Astrocyte (in vitro differentiated cells and primary cell): ENCODE measurements around the gene ATL3. TPM values are rescaled to one million over a fixed set of nuclear protein-coding genes. Genes with fewer than 3 reads are reported as not detected.
"Not testable (repeated sequence)": the region's sequence is repeated elsewhere in the genome, so short reads cannot be mapped to it uniquely, and the experiment has no call there.

Experiments
- DNase-seq: peaks from one replicate; pipeline ENCODE4 v3.0.0-alpha.2; 2010; ENCODE audit warnings: low read depth
- FAIRE-seq: peaks from 2 replicates; lab custom pipeline; 2011; peaks lifted over from hg19 to GRCh38; lab: Jason Lieb, UNC
- H2AFZ ChIP-seq: 2 replicates; pipeline ENCODE4 v1.6.0; 2012; ENCODE audit warnings: low read depth, low read length, inconsistent platforms
- H3K27ac ChIP-seq: 2 replicates; pipeline ENCODE4 v1.5.1; 2011; ENCODE audit warnings: low read depth, low read length, inconsistent platforms
- H3K27me3 ChIP-seq: 2 replicates; pipeline ENCODE4 v1.6.0; 2011; ENCODE audit warnings: low read length, inconsistent platforms; ENCODE audit not compliant: insufficient read depth
- H3K36me3 ChIP-seq: 2 replicates; pipeline ENCODE4 v1.5.1; 2011; ENCODE audit warnings: low read length, inconsistent platforms; ENCODE audit not compliant: insufficient read depth
- H3K4me1 ChIP-seq: 2 replicates; pipeline ENCODE4 v1.5.1; 2011; ENCODE audit warnings: low read length, inconsistent platforms; ENCODE audit not compliant: insufficient read depth
- H3K4me2 ChIP-seq: 2 replicates; pipeline ENCODE4 v1.6.0; 2012; ENCODE audit warnings: low read length, inconsistent platforms
- H3K4me3 ChIP-seq: 2 replicates; pipeline ENCODE4 v1.5.1; 2011; ENCODE audit warnings: low read depth, mild to moderate bottlenecking, low read length, inconsistent platforms; ENCODE audit not compliant: insufficient read depth
- H3K79me2 ChIP-seq: 2 replicates; pipeline ENCODE4 v1.6.0; 2012; ENCODE audit warnings: mild to moderate bottlenecking, low read length, inconsistent platforms; ENCODE audit not compliant: insufficient read depth
- H3K9ac ChIP-seq: 2 replicates; pipeline ENCODE4 v1.6.0; 2012; ENCODE audit warnings: mild to moderate bottlenecking, low read length, inconsistent platforms
- H3K9me3 ChIP-seq: 2 replicates; pipeline ENCODE4 v1.5.1; 2012; ENCODE audit warnings: low read depth, mild to moderate bottlenecking, low read length, inconsistent platforms; ENCODE audit not compliant: insufficient read depth
- H4K20me1 ChIP-seq: 2 replicates; pipeline ENCODE4 v1.6.0; 2012; ENCODE audit warnings: low read length, inconsistent platforms; ENCODE audit not compliant: insufficient read depth
- H3K27ac Mint-ChIP-seq: one replicate; pipeline ENCODE4 v1.8.0; 2021; ENCODE audit warnings: mild to moderate bottlenecking, mixed read lengths; ENCODE audit not compliant: unreplicated experiment
- H3K27me3 Mint-ChIP-seq: one replicate; pipeline ENCODE4 v1.8.0; 2021; ENCODE audit warnings: low read depth, mixed read lengths; ENCODE audit not compliant: unreplicated experiment
- H3K36me3 Mint-ChIP-seq: one replicate; pipeline ENCODE4 v1.8.0; 2021; ENCODE audit warnings: low read depth, mixed read lengths; ENCODE audit not compliant: unreplicated experiment
- H3K4me1 Mint-ChIP-seq: one replicate; pipeline ENCODE4 v1.8.0; 2021; ENCODE audit warnings: low read depth, mixed read lengths; ENCODE audit not compliant: unreplicated experiment
- H3K4me3 Mint-ChIP-seq: one replicate; pipeline ENCODE4 v1.8.0; 2021; ENCODE audit warnings: mild to moderate bottlenecking, moderate library complexity, mixed read lengths; ENCODE audit not compliant: unreplicated experiment
- H3K9me3 Mint-ChIP-seq: one replicate; pipeline ENCODE4 v1.8.0; 2021; ENCODE audit warnings: mild to moderate bottlenecking, mixed read lengths; ENCODE audit not compliant: unreplicated experiment
- EZH2 ChIP-seq: IDR thresholded peaks from 2 replicates; pipeline ENCODE4 v1.6.1; 2012; ENCODE audit warnings: mild to moderate bottlenecking, low read length, inconsistent platforms; ENCODE audit not compliant: insufficient read depth
- total RNA-seq: library from RNA; stranded (reverse); gene quantifications from 2 replicates; pipeline ENCODE4 v1.2.1, GENCODE V29; 2021
- TF ChIP-seq, protein P1 (sequence below): IDR thresholded peaks from 2 replicates; pipeline ENCODE4 v1.5.1; 2011; ENCODE audit warnings: low read depth, mild to moderate bottlenecking, inconsistent platforms, low read length, moderate library complexity; ENCODE audit not compliant: insufficient read depth

The ATL3 gene
- total RNA-seq, 1 donor from 2014 or later = 45.2 TPM

DNA sequence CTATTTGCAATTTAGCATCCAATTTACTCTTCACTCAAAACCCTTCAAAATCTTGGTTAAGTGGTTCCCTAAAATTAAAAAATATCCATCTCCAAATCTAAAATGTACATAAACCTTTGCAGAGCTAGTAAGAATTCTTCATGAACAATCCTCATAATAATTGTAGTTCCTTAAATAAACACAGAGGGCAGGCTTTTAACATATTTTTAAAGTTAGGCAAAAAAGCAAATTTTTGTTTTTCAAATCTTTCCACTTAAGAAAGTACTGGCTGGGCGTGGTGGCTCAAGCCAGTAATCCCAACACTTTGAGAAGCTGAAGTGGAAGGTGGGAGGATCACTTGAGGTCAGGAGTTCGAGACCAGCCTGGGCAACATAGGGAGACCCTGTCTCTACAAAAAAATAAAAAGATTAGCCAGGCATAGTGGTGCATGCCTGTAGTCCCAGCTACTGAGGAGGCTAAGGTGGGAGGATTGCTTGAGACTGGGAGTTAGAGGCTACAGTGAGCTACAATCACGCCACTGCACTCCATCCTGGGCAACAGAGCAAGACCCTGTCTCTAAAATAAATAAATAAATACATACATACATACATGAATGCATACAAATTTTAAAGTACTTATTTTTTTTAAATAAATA is 31.9 kb downstream of the ATL3 start:
- no peak overlapping the region for H3K27ac Mint-ChIP-seq
- TF ChIP-seq EZH2 = no peak
- TF ChIP-seq, protein P1, sequence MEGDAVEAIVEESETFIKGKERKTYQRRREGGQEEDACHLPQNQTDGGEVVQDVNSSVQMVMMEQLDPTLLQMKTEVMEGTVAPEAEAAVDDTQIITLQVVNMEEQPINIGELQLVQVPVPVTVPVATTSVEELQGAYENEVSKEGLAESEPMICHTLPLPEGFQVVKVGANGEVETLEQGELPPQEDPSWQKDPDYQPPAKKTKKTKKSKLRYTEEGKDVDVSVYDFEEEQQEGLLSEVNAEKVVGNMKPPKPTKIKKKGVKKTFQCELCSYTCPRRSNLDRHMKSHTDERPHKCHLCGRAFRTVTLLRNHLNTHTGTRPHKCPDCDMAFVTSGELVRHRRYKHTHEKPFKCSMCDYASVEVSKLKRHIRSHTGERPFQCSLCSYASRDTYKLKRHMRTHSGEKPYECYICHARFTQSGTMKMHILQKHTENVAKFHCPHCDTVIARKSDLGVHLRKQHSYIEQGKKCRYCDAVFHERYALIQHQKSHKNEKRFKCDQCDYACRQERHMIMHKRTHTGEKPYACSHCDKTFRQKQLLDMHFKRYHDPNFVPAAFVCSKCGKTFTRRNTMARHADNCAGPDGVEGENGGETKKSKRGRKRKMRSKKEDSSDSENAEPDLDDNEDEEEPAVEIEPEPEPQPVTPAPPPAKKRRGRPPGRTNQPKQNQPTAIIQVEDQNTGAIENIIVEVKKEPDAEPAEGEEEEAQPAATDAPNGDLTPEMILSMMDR = no peak
- no peak overlapping the region for H2AFZ ChIP-seq
- no peaks in the 10 kb centered on the region for H3K27me3 Mint-ChIP-seq
- peaks cover 37% of the 10 kb centered on the region for H3K36me3 ChIP-seq
- H4K20me1 ChIP-seq = peaks cover 11% of the 10 kb centered on the region
- no peak overlapping the region for H3K4me3 Mint-ChIP-seq
- H3K4me2 ChIP-seq = no peak overlapping the region
- no peaks in the 10 kb centered on the region for H3K9me3 Mint-ChIP-seq
- H3K27ac ChIP-seq = no peak overlapping the region
- no peaks in the 10 kb centered on the region for H3K9me3 ChIP-seq
- no peak for FAIRE-seq
- no peak for DNase-seq
- no peaks in the 10 kb centered on the region for H3K4me1 Mint-ChIP-seq
- H3K9ac ChIP-seq = no peak overlapping the region
- H3K79me2 ChIP-seq = no peaks in the 10 kb centered on the region
- no peak overlapping the region for H3K4me3 ChIP-seq
- H3K36me3 Mint-ChIP-seq = peaks cover 13% of the 10 kb centered on the region
- no peaks in the 10 kb centered on the region for H3K27me3 ChIP-seq
- H3K4me1 ChIP-seq = no peaks in the 10 kb centered on the region

DNA sequence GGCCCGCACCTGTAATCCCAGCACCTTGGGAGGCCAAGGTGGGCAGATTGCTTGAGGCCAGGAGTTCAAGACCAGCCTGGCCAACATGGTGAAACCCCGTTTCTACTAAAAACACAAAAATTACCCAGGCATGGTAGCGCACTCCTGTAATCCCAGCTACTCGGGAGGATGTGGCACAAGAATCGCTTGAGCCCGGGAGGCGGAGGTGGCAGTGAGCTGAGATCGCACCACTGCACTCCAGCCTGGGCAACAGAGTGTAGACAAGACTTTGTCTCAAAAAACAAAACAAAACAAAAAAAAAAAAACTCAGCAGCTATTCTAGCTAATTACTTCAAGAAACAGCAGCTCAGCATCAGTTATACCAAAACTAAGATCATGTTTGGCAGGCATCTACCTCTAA is 32.7 kb downstream of the ATL3 start:
- H3K9me3 Mint-ChIP-seq, H3K27me3 Mint-ChIP-seq, H2AFZ ChIP-seq, DNase-seq, FAIRE-seq, H3K79me2 ChIP-seq, H3K27me3 ChIP-seq, H3K4me3 Mint-ChIP-seq, H3K4me1 ChIP-seq, H3K9ac ChIP-seq, H3K4me1 Mint-ChIP-seq, H3K27ac Mint-ChIP-seq, H3K9me3 ChIP-seq, H3K4me2 ChIP-seq, H3K36me3 Mint-ChIP-seq, H3K4me3 ChIP-seq, H3K27ac ChIP-seq: not testable (repeated sequence)
- H4K20me1 ChIP-seq = peaks cover 11% of the 10 kb centered on the region
- H3K36me3 ChIP-seq = peaks cover 29% of the 10 kb centered on the region

DNA sequence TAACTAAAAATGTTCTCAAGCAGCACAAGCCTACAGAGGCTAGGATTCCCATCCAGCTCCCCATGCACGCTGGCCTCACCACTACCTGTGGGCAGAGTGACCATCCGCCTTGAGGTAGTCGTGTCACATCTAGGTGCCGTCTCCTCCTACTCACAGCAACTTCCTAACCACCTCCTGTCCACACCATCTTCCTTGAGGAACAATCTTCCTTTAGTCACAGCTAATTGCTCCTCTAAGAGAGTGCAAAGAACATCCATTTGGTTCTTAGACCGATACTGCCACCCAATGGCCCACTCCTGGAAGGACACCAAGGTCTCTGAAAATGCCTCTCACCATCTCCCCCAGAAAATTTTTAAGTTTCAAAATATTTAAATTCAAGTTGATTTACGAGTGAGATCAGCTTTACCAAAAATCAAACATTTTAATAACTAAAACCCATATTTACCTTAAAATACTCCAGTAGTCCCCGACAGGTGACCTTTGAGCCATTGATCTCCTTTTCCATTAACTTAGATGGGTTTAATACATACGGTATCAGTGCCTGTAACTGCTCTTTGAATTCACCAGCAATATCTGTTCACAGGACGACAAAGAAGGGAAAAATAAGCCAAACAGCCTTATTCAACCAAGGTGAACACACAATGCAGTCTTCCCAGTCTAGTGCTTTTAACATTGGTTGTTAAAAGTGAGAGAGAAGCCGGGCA is 35.3 kb downstream of the ATL3 start:
- Mint-ChIP-seq H3K4me1 (no peaks in the 10 kb centered on the region), H3K27me3 (no peaks in the 10 kb centered on the region), H3K36me3 (peaks cover 10% of the 10 kb centered on the region), H3K4me3 (no peak overlapping the region), H3K27ac (no peak overlapping the region), H3K9me3 (no peaks in the 10 kb centered on the region)
- Histone ChIP-seq H2AFZ (no peak overlapping the region), H3K4me1 (no peaks in the 10 kb centered on the region), H3K4me2 (no peak overlapping the region), H3K9me3 (no peaks in the 10 kb centered on the region), H3K9ac (no peak overlapping the region), H3K27ac (no peak overlapping the region), H3K79me2 (no peaks in the 10 kb centered on the region), H3K4me3 (no peak overlapping the region), H4K20me1 (peaks cover 8% of the 10 kb centered on the region), H3K27me3 (no peaks in the 10 kb centered on the region), H3K36me3 (peaks cover 21% of the 10 kb centered on the region)
- TF ChIP-seq, protein P1 = peak; percentile 93
- TF ChIP-seq EZH2 = no peak
- FAIRE-seq (no peak), DNase-seq (peak; percentile 31)
